Mononuclear cell (primary cell): ENCODE results near the gene PCCA. TPM values are rescaled to one million over a fixed set of nuclear protein-coding genes. Genes with fewer than 3 reads are reported as not detected.
"Not testable (repeated sequence)": the region's sequence is repeated elsewhere in the genome, so short reads cannot be mapped to it uniquely, and the experiment has no call there.

Experiments used
- H3K27me3 ChIP-seq: 2 replicates; pipeline ENCODE4 v1.6.0; 2011; ENCODE audit warnings: low read length, control low read depth; ENCODE audit not compliant: insufficient read depth
- H3K4me1 ChIP-seq: 2 replicates; pipeline ENCODE4 v1.5.1; 2011; ENCODE audit warnings: mild to moderate bottlenecking, low read length, control low read depth; ENCODE audit not compliant: insufficient read depth
- H3K4me3 ChIP-seq: 2 replicates; pipeline ENCODE4 v1.5.1; 2011; ENCODE audit warnings: mild to moderate bottlenecking, low read length, moderate library complexity
- H3K9me3 ChIP-seq: 2 replicates; pipeline ENCODE4 v1.5.1; 2011; ENCODE audit warnings: low read depth, mild to moderate bottlenecking, control low read depth, low read length
- total RNA-seq: library from RNA; depleted of rRNA; stranded (reverse); fragments of >200 nt; gene quantifications from one replicate; pipeline ENCODE4 v1.2.3, GENCODE V29; 2012

The PCCA gene
- total RNA-seq, 1 donor, result 7.9 TPM

- no peaks in the 10 kb centered on the region for H3K4me1 ChIP-seq
- no peak overlapping the region for H3K4me3 ChIP-seq
- no peaks in the 10 kb centered on the region for H3K9me3 ChIP-seq
- H3K27me3 ChIP-seq, result no peaks in the 10 kb centered on the region
These were observed 458.9 kb downstream of the PCCA start for GRCh38 chr13:100547791-100548201.

GRCh38 chr13:100549316-100549715 is 460.4 kb downstream of the PCCA start:
- Histone ChIP-seq H3K4me1 (no peaks in the 10 kb centered on the region), H3K9me3 (no peaks in the 10 kb centered on the region), H3K27me3 (no peaks in the 10 kb centered on the region), H3K4me3 (no peak overlapping the region)

- H3K4me1 ChIP-seq, result no peaks in the 10 kb centered on the region
- H3K4me3 ChIP-seq, result no peak overlapping the region
- H3K9me3 ChIP-seq, result no peaks in the 10 kb centered on the region
- H3K27me3 ChIP-seq, result no peaks in the 10 kb centered on the region
These were observed 463.9 kb downstream of the PCCA start for GRCh38 chr13:100552755-100553154.

GRCh38 chr13:100559886-100560285 is 471.0 kb downstream of the PCCA start:
- no peaks in the 10 kb centered on the region for H3K27me3 ChIP-seq
- H3K4me1 ChIP-seq, result no peaks in the 10 kb centered on the region
- H3K4me3 ChIP-seq, result no peak overlapping the region
- no peaks in the 10 kb centered on the region for H3K9me3 ChIP-seq

- Histone ChIP-seq H3K4me3 (no peak overlapping the region), H3K27me3 (no peaks in the 10 kb centered on the region), H3K9me3 (no peaks in the 10 kb centered on the region), H3K4me1 (no peaks in the 10 kb centered on the region)
These were observed 471.7 kb downstream of the PCCA start for GRCh38 chr13:100560498-100561157.

- Histone ChIP-seq H3K27me3 (no peaks in the 10 kb centered on the region), H3K4me3 (no peak overlapping the region), H3K4me1 (no peaks in the 10 kb centered on the region), H3K9me3 (no peaks in the 10 kb centered on the region)
These were observed 472.2 kb downstream of the PCCA start for GRCh38 chr13:100561158-100561499.

DNA sequence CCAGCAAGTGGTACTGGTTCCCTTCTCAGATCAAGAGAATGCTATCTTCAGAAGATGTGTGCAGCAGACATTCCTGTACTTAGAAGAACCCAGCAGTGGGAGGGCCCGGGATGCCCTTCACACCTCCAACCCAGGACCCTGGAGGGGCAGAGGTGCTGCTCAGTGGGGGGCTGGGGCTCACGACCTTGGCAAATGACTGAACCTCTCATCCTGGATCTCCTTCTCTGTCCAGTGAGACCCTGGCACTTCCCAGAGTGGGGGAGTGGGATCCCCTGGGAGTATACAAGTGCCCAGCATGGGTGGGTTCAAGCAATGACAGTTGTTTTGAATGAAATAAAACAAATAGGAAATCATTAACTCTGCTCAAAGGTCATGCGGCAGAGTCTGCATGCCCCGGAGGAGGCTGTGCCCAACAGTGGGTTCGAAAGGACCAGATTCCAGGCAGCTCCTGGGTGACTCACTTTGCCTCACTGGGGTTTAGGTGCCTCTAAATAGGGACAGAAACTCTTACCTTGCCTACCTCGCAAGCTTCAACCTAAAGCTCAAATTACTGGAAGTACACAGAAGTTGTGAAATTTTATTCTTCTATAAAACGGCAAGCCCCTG is 472.8 kb downstream of the PCCA start:
- Histone ChIP-seq H3K4me1 (no peaks in the 10 kb centered on the region), H3K9me3 (no peaks in the 10 kb centered on the region), H3K4me3 (no peak overlapping the region), H3K27me3 (no peaks in the 10 kb centered on the region)

DNA sequence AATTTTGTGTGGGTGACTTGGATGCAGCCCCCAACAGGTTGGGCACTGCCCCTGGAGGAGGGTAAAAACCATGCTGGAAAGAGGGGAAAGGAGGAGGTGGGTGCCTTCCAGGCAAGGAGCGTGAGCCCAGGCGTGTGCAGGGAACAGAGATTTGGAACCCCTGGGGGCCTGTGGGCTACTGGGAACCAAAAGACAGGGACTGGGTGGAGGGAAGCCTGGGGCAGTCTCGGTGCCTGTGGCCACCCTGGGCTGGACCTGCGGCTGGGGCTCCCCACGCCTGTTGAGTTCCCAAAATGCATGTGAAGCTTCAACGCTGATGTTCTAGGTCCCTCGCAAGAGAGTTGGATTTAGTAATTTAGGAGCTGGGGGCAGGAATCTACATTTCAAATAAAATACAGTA is 474.9 kb downstream of the PCCA start:
- Histone ChIP-seq H3K4me3 (no peak overlapping the region), H3K4me1 (no peaks in the 10 kb centered on the region), H3K9me3 (no peaks in the 10 kb centered on the region), H3K27me3 (no peaks in the 10 kb centered on the region)

DNA sequence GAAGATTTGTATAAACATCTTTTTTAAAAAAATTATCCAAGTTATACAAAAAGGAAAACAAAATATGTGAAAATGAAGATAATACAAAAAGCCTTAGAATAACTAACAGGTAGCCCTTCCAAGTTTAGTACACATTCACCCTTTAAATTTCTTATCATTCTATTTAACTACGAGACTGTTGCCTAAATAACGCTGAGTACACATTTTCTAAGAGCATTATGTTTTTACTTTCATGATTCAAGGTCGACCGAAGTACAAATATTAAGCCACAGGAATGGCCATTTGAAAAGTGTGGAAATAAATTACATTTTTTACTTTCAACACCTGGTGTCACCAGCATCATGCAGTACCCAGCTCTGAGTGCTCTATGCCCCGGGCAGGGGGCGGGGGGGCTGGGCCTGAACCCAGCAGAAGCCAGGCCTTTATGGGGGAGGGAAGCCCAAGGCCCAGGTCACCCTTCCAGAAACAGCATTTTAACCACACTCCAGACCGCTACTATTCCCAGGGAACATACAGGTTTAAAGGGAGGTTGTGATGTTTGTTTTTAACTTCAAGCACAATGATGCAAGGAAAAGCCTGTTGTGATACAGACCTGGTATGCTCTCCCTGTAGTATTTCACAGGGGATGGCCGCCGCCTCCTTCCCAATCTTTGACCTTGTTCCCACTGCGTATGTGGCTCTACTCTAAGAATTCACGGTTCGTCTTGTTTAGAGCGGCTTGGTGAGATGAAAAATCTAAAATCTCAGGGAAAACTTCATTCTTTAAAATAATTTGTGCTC is 475.7 kb downstream of the PCCA start:
- H3K9me3 ChIP-seq, result no peaks in the 10 kb centered on the region
- no peaks in the 10 kb centered on the region for H3K27me3 ChIP-seq
- H3K4me1 ChIP-seq, result no peaks in the 10 kb centered on the region
- no peak overlapping the region for H3K4me3 ChIP-seq

DNA sequence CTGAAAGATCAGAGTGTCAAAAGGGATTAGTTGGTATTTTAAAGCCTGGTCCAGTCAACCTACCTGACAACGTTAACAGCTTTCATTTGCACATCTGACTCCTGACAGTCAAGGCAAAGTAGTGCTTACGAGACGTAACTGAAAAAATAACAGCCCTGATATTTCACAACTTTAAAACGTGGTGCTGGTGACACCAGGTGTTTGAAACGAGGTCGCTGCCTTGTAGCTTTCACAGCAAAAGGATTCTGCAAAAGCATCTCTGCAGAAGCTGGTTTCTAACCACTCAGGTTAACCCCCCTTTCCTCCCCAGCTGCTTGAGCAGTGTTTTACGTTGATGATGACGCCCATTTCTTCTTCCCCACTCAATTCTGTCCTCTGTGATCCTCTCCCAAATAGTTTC is 476.4 kb downstream of the PCCA start:
- no peaks in the 10 kb centered on the region for H3K27me3 ChIP-seq
- no peaks in the 10 kb centered on the region for H3K9me3 ChIP-seq
- H3K4me1 ChIP-seq, result no peaks in the 10 kb centered on the region
- no peak overlapping the region for H3K4me3 ChIP-seq

GRCh38 chr13:100566543-100566942 is 477.6 kb downstream of the PCCA start:
- Histone ChIP-seq H3K4me3 (no peak overlapping the region), H3K9me3 (no peaks in the 10 kb centered on the region), H3K4me1 (no peaks in the 10 kb centered on the region), H3K27me3 (no peaks in the 10 kb centered on the region)

DNA sequence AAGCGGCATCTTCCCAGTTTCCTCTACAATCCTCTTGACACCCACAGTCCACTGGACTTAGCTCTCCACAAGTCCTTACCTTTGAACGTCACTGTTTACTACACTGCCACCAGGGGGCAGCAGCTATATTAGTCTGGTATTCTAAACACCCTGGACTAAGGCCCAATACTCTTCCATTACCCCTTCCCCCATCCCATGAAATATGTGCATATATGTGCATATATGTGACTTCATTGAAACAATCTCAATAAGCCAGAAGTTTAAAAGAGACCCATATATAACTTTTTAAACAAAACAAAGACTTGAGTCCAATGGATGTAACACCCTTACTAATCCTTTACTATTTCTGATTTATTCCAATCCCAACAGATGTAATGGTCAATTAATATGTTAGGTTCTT is 484.2 kb downstream of the PCCA start:
- Histone ChIP-seq H3K4me3 (no peak overlapping the region), H3K27me3 (no peaks in the 10 kb centered on the region), H3K9me3 (no peaks in the 10 kb centered on the region), H3K4me1 (no peaks in the 10 kb centered on the region)

- H3K4me1 ChIP-seq, H3K27me3 ChIP-seq, H3K9me3 ChIP-seq, H3K4me3 ChIP-seq: not testable (repeated sequence)
These were observed 488.3 kb downstream of the PCCA start for GRCh38 chr13:100577239-100577638.
